LNCAP (cell line): Measurements from ENCODE around the gene PIK3AP1.

ENCODE experiments used
- CTCF ChIP-seq: fragments of 450-650 bp; IDR thresholded peaks from 2 replicates; pipeline ENCODE4 v1.5.1; 2017; ENCODE audit warnings: mild to moderate bottlenecking

PIK3AP1 gene

GRCh38 chr10:96555330-96555729, 165.0 kb downstream of the PIK3AP1 start:
- TF ChIP-seq CTCF: no peak

DNA sequence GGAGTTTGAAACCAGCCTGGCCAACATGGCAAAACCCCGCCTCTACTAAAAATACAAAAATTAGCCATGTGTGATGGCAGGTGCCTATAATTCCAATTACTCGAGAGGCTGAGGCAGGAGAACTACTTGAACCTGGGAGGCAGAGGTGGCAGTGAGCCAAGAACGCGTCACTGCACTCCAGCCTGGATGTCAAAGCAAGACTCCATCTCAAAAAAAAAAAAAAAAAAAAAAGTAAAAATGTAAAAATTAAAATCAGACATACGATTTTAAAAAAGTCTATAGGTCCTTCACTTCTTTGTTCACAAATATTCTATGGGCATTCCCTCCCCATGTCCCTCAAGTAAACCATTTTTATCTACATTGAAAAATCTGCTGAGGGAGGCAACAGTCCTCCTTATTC, 171.7 kb downstream of the PIK3AP1 start:
- TF ChIP-seq CTCF: no peak
